H1 (cell line): ENCODE data around the gene FPGS. TPM values are rescaled to one million over a fixed set of nuclear protein-coding genes. Genes with fewer than 3 reads are reported as not detected.

Experiments used
- CHD2 ChIP-seq: IDR thresholded peaks from 2 replicates; pipeline ENCODE4 v1.6.1; 2012; ENCODE audit warnings: low read length, improper control_type of control experiment
- SP4 ChIP-seq: IDR thresholded peaks from 2 replicates; pipeline ENCODE4 v1.6.1; 2012; ENCODE audit warnings: low read length, inconsistent platforms
- TAF1 ChIP-seq: IDR thresholded peaks from 2 replicates; pipeline ENCODE4 v1.6.1; 2011; ENCODE audit warnings: mild to moderate bottlenecking, low read depth, low read length
- polyA plus RNA-seq, 7 experiments: library from polyadenylated mRNA; depleted of rRNA in 3 of 7; stranded (reverse) in 5 of 7; unstranded in 2 of 7; fragments of >200 nt in 5 of 7; fragments of 200-250 nt in 2 of 7; gene quantifications; 1 replicate in 5 of 7; 2 replicates in 1 of 7; 4 replicates in 1 of 7; pipeline versions ENCODE4 v1.2.1 to v1.2.3, GENCODE V29; 2011 to 2013; ENCODE audit warnings: missing spikeins in 2 of 7, mixed read lengths in 2 of 7
- total RNA-seq: library from RNA; stranded (reverse); fragmentation: NEBNext Ultra II Directional; extraction: Animal tissue kit (Norgen Biotek cat#: 25700); gene quantifications from 2 replicates; pipeline ENCODE4 v1.2.1, GENCODE V29; 2021
- TF ChIP-seq, protein P1 (sequence below): IDR thresholded peaks from 2 replicates; pipeline ENCODE4 v1.6.1; 2011; ENCODE audit warnings: low read depth, mild to moderate bottlenecking, low read length; ENCODE audit not compliant: insufficient read depth

The FPGS gene
- total and polyA plus RNA-seq, 2 of the 8 experiments (the other 6 are each of a cell fraction or from before 2014, with no cell fraction given): 62.4 to 83.0 TPM

DNA sequence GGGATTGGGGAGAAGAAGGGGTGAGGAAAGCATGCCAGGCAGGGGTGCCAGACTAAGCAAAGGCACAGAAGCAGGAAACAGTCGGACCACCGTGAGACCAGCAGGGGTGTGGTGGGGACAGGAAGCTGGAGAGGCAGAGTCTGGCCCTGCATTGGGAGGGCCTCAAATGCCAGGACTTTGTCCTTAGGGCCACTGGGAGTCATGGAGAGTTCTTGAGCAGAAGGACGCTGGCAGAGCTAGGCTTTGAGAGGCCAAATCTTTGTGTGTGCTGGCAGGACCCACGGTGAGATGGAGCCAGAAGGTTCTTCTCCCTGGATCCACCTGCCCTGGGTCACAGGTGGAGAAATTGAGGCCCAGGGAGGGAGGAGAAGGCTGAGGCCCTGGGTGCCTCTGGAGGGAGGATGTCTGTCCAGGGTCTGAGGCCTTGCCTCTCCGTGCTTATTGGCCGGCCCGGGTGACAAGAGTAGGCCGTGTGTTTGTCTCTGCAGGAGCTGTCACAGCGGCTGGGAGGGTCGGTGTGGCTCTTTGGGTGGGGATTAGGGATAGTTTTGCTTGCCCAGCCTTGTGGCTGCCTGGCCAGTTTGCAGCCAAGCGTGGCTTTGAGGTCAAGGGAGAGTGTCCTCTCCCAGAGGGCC lies 53.5 kb downstream of the FPGS start (continued):
- TF ChIP-seq, protein P1, sequence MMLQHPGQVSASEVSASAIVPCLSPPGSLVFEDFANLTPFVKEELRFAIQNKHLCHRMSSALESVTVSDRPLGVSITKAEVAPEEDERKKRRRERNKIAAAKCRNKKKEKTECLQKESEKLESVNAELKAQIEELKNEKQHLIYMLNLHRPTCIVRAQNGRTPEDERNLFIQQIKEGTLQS: no peak
- TF ChIP-seq SP4 (no peak), TAF1 (no peak), CHD2 (no peak)
- TF ChIP-seq, all 59 proteins: peak for 0
